ENCODE data around the gene MFN2.

- TF ChIP-seq CTCF (IDR thresholded peaks at IDR 0.05) (no peak), EZH2 (IDR thresholded peaks at IDR 0.05) (no peak), EZH2phosphoT487 (IDR thresholded peaks at IDR 0.05) (no peak)
These were observed 51.9 kb downstream of the MFN2 start for GRCh38 chr1:12032161-12032621.
